Activated T-helper 9 cell treated with anti-CD3 and anti-CD28 coated beads, Interleukin-2, amount 50 U/mL, for 16 hours (primary cell): ENCODE results near the gene HEMGN.
A peak's percentile ranks its signal among the peaks of the same experiment; 100 is the strongest.
"Not testable (repeated sequence)": the region's sequence is repeated elsewhere in the genome, so short reads cannot be mapped to it uniquely, and the experiment has no call there.

ENCODE experiments used
- DNase-seq: peaks from one replicate; pipeline ENCODE4 v3.0.0-alpha.2; 2020; ENCODE audit warnings: low read depth

Gene HEMGN

GRCh38 chr9:97963232-97963631, 25.3 kb upstream of the HEMGN start:
- no peak for DNase-seq

GRCh38 chr9:97962575-97962974, 24.6 kb upstream of the HEMGN start:
- no peak for DNase-seq

- DNase-seq: no peak
Observed at GRCh38 chr9:97962136-97962535, 24.2 kb upstream of the HEMGN start.

- no peak for DNase-seq
Observed at GRCh38 chr9:97961361-97961760, 23.4 kb upstream of the HEMGN start.

DNA sequence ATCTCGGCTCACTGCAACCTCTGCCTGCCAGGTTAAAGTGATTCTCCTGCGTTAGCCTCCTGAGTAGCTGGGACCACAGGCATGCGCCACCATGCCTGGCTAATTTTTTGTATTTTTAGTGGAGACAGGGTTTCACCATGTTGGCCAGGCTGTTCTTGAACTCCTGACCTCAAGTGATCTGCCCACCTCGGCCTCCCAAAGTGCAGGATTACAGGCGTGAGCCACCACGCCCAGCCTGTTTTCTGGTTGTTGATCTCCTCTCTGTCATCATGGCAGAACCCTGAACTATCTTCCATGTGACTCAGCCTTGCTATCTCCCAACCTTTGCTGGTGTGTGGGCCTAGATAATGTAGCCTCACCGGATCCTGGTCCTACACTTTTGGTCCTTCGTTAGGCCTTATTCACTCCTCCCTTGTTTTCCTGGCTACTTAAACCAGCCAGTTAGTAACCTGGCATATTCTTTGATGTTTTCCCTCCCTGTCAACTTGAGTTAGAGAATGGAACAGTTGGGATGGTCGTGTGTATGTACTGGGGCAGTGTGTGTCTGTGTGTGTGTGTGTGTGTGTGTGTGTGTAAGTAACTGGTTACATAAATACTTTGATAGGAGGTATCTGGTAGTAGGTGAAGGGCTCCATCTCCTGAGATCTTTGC, 22.8 kb upstream of the HEMGN start:
- DNase-seq: not testable (repeated sequence)

DNA sequence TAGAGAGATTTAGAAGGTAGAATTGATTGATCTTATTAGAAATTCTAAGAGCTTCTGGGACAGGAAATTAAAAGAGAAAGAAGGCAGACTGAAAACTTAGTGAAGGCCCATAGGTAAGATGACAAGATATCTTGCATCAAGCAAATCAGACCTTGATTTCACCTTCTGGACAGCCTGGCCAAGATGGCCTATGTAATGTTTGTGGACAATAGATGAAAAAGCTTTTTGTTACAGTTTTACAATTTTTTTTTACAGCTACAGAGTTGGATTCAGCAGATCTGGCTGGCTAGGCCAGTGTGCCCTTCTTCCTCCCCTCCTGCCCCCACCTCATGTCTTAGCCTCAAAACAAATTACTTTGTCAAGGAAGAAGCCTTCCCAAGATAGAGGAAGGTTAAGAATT, 21.6 kb upstream of the HEMGN start:
- DNase-seq: no peak

GRCh38 chr9:97958812-97959511, 21.0 kb upstream of the HEMGN start:
- DNase-seq: no peak

- no peak for DNase-seq
Observed at GRCh38 chr9:97956331-97956730, 18.4 kb upstream of the HEMGN start.

- peak; percentile 18 for DNase-seq
Observed at GRCh38 chr9:97954550-97954989, 16.6 kb upstream of the HEMGN start.

GRCh38 chr9:97950873-97951272, 12.9 kb upstream of the HEMGN start:
- not testable (repeated sequence) for DNase-seq

GRCh38 chr9:97947094-97947493, 9.1 kb upstream of the HEMGN start:
- not testable (repeated sequence) for DNase-seq

GRCh38 chr9:97945470-97945869, 7.5 kb upstream of the HEMGN start:
- not testable (repeated sequence) for DNase-seq

DNA sequence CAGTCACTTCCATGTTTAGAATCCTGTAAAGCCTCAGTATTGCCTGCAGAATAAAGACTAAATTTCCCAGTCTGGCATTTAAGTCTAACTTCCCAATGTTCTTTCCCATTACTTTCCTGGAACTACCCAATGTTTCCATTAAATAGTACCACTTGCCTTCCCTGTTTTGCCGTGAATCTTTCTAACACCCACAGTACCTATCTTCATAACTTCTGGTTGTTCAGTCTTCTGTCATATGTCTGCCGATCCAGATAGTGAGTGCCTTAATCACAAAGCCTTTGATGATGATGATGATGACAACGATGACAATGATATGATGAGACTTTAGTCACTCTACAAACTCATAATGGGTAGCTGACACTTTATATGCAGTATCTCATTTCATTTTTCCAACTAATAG, 6.6 kb upstream of the HEMGN start:
- DNase-seq: no peak

GRCh38 chr9:97943308-97943855, 5.4 kb upstream of the HEMGN start:
- DNase-seq: no peak

DNA sequence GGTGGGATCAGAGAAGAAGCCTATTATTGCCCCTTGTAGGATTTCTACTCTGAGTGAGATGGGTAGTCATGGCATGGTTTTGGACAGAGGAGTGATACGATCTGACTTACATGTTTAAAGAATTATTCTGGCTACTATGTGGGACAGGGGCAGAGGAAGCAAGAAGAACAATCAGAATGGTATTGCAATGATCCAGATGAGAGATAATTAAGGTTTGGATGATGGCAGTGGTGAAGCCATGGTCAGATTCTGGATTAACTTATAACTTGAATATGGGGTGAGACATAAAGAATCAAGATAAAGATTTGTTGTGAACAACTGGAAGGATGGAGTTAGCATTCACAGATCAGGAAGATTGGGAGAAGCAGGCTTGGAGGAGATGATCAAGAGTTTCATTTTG, 3.4 kb upstream of the HEMGN start:
- DNase-seq: no peak

GRCh38 chr9:97940741-97941140, 2.8 kb upstream of the HEMGN start:
- no peak for DNase-seq

DNA sequence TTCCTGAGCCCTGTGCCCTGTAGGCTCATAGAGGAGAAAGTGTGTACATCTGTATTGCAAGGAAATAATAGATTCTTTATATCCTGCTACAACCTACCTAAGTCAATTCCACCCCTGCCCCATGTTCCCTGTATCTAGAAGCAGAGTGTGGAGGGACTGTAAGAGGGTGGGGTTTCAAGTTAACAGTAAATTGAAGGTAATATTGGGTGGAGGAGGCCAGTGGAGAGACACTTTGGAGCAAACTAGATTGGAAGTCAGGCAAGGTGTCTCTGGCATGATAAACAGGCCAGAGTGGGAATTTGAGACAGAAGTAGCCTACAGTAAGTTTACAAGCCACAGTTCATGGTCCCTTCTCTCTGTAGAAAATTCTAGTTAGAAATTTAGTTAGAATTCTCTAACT, 2.3 kb upstream of the HEMGN start:
- DNase-seq: no peak

DNA sequence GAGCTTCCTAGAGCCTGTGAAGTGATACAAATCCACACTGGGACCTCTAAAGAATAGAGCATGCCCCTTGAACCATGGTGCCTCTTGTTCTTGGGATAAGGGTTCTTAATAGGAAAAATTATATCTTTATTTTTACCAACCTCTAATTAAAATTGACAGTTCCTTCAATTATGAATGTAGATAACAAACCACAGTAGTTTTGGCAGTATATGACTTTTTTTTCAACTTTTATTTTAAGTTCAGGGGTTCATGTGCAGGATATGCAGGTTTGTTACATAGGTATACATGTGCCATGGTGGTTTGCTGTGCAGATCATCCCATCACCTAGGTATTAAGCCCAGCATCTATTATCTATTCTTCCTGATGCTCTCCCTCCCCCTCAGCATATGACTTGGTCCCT, 974 bp downstream of the HEMGN start:
- no peak for DNase-seq

DNA sequence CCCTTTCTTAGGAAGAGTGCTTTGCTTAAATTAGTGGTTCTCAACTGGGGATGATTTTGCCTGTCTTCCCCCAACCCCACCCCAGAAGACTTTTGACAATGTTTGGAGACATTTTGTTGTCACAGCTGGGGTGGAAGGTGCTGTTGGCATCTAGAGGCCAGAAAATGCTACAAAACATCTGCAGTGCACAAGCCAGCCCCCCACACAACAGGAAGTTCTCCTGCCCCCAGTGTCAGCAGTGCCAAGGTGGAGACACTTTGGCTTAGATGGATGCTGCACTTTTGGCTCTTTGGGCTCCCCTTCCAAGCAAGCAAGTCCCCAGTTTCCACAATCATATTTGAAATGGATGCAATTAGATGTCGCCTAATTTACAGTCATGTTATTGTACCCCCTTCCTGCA, 2.7 kb downstream of the HEMGN start:
- DNase-seq: no peak

GRCh38 chr9:97934321-97935115, 3.5 kb downstream of the HEMGN start:
- DNase-seq: no peak

GRCh38 chr9:97933297-97933998, 4.5 kb downstream of the HEMGN start:
- DNase-seq: no peak

DNA sequence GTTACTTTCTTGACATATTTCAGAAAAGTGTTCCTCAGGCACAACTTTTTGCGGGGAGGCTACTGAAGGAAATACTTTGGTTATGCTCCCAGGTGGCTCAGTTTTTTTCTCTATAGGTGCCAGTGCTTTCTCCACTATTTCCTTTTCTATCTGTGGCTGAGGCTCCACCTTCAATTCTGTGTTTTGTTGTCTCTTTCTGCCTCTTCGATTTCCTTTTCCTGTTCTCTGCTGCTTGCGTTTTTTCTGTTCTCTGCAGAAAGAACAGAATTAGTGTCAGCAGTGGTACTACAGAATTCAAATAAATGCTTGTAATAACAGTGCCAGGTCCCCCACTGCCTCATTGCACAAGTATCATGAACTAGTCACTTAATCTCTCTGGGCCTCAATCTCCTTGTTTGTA, 7.0 kb downstream of the HEMGN start:
- no peak for DNase-seq
